Measurements from ENCODE around the gene PPP1R14D.

Gene PPP1R14D

DNA sequence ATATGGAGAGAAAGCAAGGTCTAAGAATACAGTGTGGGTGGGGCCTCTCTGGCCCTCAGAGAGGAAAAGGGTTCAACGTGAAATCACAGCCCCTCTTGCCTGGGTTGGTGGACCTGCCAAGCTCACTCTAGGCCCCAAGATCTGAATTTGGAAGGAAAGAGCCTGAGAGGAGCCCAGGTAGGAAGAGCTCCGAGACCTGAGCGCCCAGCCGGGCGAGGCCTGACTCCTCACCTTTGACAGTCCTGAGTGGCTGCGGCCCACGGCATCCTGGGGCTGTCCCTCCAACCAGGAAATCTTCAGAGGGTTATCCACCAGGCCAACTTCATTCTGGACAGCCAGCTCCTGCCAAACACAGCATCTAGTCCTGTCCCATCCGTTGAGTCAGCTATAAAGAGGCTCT lies 55.0 kb downstream of the PPP1R14D start:
- H3K9me3 ChIP-seq (ENCODE audit: severe bottlenecking), result no peaks in the 10 kb centered on the region
- H3K27me3 ChIP-seq (ENCODE audit: insufficient read depth, low read depth, severe bottlenecking), result no peaks in the 10 kb centered on the region
- no peak for DNase-seq
- no peak overlapping the region for H3K4me3 ChIP-seq (ENCODE audit: low read depth, low read length)
- no peak overlapping the region for H3K27ac ChIP-seq
- TF ChIP-seq CTCF (IDR thresholded peaks at IDR 0.05; ENCODE audit: low read depth, low read length), result no peak
- H3K36me3 ChIP-seq, result peaks cover 29% of the 10 kb centered on the region

DNA sequence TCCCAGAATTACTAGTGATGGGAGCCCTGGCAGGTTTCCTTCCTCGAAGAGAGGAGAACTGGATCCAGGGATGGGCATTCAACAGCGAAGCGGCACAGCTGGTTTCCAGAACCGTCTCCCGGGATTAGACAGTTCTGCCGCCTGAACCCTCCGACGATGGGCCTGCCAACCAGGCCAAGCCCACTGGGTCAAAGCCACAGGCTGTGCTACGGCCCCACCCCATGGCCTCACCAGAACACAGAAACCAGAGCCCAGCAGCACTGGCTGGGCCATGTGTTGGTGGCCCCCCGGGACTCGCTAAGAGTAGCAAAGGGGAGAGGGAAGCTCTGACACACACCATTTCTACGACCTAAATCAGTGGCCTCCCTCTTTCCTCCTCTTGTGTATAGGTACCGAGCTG lies 56.5 kb downstream of the PPP1R14D start:
- no peak for TF ChIP-seq CTCF (IDR thresholded peaks at IDR 0.05; ENCODE audit: low read depth, low read length)
- Histone ChIP-seq H3K4me3 (ENCODE audit: low read depth, low read length) (no peak overlapping the region), H3K27ac (no peak overlapping the region), H3K36me3 (peaks cover 32% of the 10 kb centered on the region), H3K9me3 (ENCODE audit: severe bottlenecking) (no peaks in the 10 kb centered on the region), H3K27me3 (ENCODE audit: insufficient read depth, low read depth, severe bottlenecking) (no peaks in the 10 kb centered on the region)
- no peak for DNase-seq

DNA sequence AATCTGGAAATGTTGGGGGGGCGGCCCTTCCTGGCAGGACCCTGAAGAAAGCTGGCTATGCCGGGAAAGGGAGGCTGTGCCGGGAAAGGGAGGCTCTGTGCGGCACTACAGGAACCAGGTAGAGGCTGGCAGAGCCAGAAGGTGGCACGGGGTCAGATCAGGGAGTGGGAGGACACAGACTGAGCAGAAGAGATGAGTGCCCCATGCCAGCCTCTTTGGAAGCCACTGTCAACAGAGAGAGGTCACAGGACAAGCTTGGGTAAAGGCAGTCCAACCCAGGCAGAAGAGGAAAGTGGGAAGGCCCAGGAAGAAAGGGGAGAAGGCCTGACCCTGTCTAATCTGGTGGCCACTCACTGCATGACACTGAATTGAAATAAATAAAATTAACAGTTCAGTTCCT lies 57.3 kb downstream of the PPP1R14D start:
- Histone ChIP-seq H3K27me3 (ENCODE audit: insufficient read depth, low read depth, severe bottlenecking) (no peaks in the 10 kb centered on the region), H3K9me3 (ENCODE audit: severe bottlenecking) (no peaks in the 10 kb centered on the region), H3K4me3 (ENCODE audit: low read depth, low read length) (no peak overlapping the region), H3K27ac (peak overlapping the region; percentile 86), H3K36me3 (peaks cover 30% of the 10 kb centered on the region)
- TF ChIP-seq CTCF (IDR thresholded peaks at IDR 0.05; ENCODE audit: low read depth, low read length), result no peak
- no peak for DNase-seq

- DNase-seq, result peak; percentile 86
- TF ChIP-seq CTCF (IDR thresholded peaks at IDR 0.05; ENCODE audit: low read depth, low read length), result no peak
- Histone ChIP-seq H3K27me3 (ENCODE audit: insufficient read depth, low read depth, severe bottlenecking) (no peaks in the 10 kb centered on the region), H3K27ac (peak overlapping the region; percentile 86), H3K9me3 (ENCODE audit: severe bottlenecking) (no peaks in the 10 kb centered on the region), H3K4me3 (ENCODE audit: low read depth, low read length) (no peak overlapping the region), H3K36me3 (peaks cover 26% of the 10 kb centered on the region)
These were observed 58.3 kb downstream of the PPP1R14D start for GRCh38 chr15:40770147-40770721.

DNA sequence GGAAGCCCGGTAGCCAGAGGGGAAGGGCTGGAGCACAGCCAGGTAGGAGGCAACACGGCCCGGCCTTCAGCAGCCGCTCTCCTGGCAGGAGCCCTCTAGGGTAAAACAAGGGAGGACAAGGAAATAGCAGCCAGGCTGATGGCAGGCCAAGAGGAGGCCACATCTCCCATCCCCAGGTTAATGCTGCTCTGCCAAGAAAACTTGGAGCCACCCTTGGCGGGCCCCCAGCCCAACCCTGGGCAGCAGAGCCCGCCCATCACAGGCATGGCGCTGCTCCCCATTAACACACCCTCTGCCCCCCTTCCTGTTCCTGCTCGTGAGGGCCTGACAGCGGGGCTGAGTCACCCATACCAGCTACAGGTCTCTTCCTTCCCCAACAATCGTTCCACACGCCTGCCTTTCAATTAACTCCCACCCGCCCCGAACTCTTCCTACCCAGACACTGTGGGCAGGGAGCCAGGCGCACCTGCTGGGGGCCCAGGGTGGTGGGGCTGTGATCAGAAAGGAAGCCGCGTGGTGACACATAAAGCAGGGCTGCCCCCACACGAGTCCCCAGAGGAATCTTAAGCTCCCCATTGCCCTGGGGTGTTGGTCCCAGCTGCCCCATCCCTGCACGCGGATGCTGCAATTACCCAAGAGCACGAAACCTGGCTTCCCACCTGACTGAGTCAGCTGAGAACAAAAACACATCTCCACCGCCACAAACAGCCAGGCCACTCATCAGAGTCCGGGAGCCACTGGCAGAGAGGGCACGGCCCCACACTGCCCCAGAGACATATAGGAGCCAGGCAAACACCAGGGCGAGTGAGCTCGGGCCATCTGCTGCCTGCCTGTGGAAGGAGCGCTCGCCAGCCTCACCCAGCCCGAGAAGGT lies 59.0 kb downstream of the PPP1R14D start, which contains the start of gene C15orf62:
C15orf62 (plus strand) TSS at position 707 of the 873 bp plus-strand sequence. CDS start 516 bp downstream, outside the sequence.
- Histone ChIP-seq H3K27ac (peak within 1 kb of the TSS; percentile 86), H3K9me3 (ENCODE audit: severe bottlenecking) (no peaks in the 10 kb centered on the region), H3K4me3 (ENCODE audit: low read depth, low read length) (no peak within 1 kb of the TSS), H3K36me3 (peaks cover 25% of the 10 kb centered on the region), H3K27me3 (ENCODE audit: insufficient read depth, low read depth, severe bottlenecking) (no peaks in the 10 kb centered on the region)
- no peak for DNase-seq
- TF ChIP-seq CTCF (IDR thresholded peaks at IDR 0.05; ENCODE audit: low read depth, low read length), result no peak

Measured in WERI-Rb-1 (cell line).